Activated CD8-positive, alpha-beta memory T cell treated with anti-CD3 and anti-CD28 coated beads, Interleukin-2, amount 50 U/mL, for 24 hours (primary cell): ENCODE results near the gene ADPRH.

Source experiments
- DNase-seq: peaks from one replicate; pipeline ENCODE4 v3.0.0-alpha.2; 2020; ENCODE audit errors: extremely low read depth

ADPRH gene

DNA sequence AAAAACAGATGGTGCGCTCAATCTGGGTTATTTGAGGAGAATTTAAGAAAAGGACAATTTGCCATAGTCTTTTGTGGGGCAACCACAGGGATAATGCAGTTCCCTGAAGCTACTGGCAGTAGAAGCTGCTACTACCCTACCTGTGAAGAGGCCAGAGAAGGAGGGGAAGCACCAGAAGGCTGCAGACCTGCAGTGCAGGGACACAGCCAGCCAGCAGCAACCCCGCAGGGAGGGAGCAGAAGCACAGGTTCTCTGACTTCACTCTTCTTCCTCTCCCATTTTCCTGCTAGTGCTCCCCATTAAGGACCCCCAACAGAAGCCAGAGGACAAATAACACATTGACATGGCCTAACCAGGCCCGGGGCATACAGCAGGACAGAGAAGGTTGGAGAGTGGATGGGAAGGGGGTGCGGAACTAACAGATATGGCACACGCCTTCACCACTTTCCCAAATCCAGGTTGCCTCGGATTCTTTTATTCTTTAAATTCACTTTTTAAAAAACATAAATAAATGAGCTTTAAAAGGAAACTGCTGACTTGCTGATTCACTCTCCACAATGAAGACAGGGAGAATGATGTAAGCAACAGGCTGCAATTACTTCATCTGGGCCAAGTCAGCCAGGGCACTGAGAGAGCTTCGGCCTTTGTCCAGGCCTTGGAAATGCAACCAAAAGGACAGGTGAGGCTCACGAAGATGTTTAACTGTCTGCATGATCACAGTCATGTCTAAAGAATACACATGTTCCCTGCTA is 51.0 kb downstream of the ADPRH start:
- DNase-seq = no peak

DNA sequence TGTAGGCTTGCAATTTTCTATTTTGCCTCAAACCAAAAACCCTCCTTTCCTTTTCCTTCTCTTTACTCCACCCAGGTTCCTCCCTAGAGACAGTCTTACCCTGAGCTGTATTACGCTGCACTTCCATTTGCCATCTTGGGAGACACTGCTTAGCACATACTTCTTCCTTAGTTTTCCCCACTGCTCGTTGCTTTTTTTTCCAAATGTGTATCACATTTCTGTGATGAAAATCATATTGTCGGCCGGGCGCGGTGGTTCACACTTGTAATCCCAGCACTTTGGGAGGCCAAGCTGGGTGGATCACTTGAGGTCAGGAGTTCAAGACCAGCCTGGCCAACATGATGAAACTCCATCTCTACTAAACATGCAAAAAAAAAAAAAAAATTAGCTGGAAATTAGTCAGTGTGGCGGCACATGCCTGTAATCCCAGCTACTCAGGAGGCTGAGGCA is 51.6 kb downstream of the ADPRH start:
- no peak for DNase-seq

DNA sequence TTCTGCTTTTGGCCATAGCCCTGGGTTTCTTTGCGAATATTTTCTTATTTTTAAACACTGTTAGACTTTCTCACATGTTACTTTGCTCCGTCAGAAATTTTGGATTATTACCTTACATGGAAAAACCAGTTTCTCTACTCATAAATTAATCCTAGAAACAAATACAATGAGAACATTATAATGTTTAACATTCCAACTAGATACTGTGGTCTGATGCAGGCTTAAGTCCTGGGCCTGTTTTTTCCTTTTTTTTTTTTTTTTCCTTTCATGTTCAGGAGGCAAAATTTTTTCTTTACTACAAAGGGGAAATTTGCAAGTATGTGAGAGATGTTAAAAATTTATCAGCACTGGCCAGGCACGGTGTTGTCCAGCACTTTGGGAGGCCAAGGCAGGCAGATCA is 52.2 kb downstream of the ADPRH start:
- DNase-seq = no peak

DNA sequence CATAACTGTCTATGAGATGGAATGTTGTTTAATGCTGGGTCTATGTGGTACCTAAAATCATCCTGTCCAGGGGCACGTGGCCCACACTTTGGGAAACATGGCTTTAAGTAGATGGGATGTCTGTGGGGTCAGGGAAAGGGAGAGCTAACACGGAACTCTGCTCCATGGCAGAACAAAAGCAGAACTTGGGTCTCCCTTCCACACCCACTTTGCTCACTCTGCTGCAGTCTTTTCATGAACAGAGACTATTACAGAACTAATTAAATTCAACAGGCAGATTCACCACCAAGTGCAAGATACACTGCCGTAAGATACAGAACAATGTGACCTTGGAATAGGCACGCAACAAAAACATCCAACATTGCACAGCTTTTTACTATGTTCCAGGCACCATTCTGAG is 52.9 kb downstream of the ADPRH start:
- DNase-seq = no peak

DNA sequence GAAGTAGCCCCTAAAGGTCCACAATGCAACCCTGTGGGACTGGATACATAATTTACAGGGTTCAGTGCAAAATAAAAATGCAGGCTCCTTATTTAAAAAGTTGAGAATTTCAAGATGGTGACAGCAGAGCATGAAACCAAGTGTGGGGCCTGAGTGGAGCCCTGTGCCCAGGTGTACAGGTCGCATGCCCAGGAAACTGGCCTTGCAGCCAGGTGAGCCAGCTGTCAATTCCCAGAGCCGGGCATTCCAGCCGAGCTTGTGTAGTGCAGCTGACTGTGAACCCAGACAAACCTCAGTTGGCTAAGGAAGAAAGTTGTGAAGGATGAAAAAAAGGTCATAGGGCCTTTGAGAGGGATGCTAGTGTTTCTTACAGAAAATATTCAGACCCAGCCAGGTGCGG is 53.5 kb downstream of the ADPRH start:
- DNase-seq = no peak

DNA sequence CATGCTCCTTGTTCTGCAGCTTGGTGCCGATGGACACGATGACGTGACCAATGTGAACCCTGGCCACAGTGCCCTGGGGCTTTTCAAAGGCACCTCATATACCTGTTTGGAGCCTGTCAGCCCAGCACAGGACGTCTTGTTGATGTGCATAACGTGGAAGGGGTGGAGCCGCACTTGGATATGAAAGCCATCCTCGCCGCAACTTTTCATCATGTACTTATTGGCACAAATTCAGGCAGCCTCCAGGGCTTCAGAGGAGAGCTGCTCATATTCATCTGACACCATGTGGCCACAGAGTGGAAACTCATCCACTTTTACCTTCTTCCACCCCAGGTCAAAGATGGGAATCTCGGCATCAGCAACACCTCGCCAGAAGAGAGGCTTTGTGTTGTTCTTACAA is 56.4 kb downstream of the ADPRH start:
- DNase-seq = no peak

DNA sequence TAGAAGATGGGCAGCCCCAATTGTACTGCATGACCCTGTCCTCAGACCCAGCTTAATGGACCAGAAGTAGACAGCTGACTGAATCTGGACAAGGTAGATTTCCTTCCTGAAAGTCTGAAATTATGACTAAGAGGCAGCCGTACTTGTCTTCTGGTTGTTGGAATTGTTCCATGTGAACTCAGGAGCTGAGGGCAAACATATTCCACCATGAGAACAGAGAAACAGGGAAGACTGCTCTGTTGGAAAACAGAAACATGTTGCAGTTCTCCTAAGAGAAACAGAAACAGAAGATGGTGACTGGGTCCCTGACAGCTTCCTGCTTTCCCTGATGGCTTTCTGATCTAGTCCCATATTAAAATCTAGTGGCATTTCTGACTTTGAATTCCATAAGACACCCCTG is 57.0 kb downstream of the ADPRH start:
- DNase-seq = no peak

DNA sequence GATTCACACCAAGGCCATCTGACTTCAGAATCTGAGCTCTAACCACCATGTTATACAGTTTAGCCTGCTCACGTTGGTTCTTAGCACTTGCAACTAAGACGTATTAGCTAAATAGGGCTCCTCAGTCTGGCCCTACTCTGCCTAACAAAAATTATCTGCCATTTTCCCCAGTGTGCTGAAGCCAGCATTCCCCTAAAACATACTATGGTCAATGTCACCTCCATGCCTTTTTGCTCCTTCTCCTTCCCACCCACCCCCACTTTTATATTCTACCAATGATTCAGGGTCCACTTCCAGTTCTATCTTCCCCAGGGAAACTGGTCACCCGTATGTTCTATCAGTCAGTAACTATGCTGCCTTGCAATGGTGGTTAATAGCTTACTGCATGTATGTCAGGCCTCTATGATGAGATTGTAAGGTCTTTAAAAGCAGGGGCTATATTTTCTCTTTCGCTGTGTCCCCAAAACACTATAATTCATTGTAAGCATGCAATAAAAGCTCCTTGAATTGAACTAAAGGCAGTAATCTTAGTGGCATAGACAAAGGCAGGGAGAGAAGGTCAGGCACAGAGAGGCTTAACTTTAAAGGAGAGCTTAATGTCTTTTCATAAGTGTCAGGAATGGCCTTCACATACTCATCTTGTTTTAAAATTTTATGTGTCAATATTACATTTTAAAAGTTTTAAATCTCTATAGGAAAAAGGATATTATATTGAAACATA is 57.8 kb downstream of the ADPRH start:
- no peak for DNase-seq

DNA sequence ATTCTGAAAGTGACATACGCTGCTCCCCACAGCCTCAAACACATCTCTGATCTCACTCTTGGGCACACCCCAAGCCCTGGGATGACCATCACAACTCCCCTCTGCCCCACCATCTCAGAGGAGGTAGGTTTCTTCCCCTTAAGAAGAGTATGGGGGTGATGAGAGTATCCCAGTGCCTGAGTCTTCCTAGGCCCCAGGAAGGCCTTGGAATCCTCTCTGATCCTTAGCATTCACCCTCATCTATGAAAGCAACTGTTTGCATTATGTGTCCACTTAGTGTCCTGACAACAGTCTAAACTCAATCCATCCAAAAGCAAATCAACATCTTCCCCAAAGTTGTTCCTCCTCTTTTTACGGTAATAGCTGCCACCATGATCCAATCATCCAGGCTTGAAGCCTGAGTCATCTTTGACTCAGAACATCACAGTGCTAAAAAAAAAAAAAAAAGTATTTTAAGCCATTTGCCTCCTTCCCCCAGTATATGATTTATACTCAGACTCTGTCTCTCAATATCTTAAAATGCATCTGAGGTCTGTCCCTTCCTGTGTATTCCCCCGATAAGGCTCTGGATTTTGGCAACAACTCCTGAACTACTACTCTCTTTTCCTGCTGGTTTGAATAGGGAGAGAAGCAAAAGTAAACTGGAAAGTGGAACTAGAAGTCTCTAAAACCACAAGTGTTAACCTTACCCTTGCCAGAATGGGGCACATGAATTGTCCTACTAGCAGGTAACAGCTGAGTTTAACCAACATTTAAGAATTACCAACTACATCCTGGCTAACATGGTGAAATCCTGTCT is 58.6 kb downstream of the ADPRH start:
- no peak for DNase-seq
